ENCODE results near the gene CHST11. TPM values are rescaled to one million over a fixed set of nuclear protein-coding genes. Genes with fewer than 3 reads are reported as not detected.
"Not testable (repeated sequence)": the region's sequence is repeated elsewhere in the genome, so short reads cannot be mapped to it uniquely, and the experiment has no call there.

Gene CHST11
- polyA plus RNA-seq, 5 donors: 8.6 to 17.1 (median 14.4) TPM

GRCh38 chr12:104557488-104558195 is 100.9 kb downstream of the CHST11 start:
- DNase-seq: no peak

DNA sequence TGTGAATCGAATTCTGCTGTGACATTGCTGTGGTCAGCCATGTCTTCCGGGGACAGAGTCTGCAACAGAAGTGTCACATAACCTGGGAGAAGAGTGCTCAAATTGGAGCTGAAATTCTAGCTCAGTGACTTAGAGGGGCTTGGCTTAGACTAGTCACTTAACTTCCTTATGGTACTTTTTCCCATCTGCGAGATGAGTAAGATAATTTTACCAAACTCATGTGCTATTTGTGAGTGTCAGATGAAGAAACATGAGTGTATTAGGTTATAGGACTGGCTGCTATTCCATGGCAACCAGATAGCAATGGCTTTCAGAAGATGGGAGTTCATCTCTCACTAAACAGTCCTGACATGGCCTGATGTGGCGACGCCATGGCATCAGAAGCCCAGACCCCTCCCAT is 104.1 kb downstream of the CHST11 start:
- no peak for DNase-seq

- no peak for DNase-seq
Measured at GRCh38 chr12:104562763-104563162, 106.0 kb downstream of the CHST11 start.

GRCh38 chr12:104564662-104565061 is 107.9 kb downstream of the CHST11 start:
- not testable (repeated sequence) for DNase-seq

- no peak for DNase-seq
Measured at GRCh38 chr12:104565606-104566243, 109.0 kb downstream of the CHST11 start.

DNA sequence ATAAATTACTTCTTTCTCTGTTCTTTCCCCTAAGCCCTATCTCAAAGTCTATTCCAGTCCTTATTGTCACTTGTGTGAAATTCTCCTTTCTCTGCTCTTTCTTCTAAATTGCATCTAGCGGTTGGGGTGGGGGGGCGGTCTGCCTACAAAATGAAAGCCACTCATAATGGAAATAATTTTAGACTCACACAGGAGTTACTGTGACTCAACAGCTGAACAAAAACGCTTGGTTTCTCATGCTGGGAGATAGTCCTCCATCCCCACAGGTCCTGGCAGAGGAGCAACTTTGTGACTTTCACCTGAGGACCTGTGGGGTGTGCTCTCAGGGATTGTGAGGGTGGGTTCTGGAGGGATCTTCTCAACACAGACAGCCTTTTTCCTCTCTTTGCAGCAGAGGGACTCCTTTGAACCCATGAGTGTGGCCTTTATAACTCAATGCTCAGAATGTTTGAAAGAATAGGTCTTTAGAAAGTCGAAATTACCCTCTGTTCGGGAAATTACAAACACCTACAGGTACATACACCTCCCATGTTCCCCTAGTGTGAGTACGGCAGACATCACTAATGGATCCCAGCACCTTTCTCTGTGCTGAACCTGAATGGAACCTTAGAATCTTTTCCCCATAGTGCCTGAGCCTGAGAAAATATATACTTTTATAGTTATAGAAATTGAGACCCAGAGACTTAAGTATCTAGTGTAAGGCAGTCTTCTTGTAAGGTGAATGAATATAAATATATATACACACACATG is 109.7 kb downstream of the CHST11 start:
- DNase-seq: no peak

DNA sequence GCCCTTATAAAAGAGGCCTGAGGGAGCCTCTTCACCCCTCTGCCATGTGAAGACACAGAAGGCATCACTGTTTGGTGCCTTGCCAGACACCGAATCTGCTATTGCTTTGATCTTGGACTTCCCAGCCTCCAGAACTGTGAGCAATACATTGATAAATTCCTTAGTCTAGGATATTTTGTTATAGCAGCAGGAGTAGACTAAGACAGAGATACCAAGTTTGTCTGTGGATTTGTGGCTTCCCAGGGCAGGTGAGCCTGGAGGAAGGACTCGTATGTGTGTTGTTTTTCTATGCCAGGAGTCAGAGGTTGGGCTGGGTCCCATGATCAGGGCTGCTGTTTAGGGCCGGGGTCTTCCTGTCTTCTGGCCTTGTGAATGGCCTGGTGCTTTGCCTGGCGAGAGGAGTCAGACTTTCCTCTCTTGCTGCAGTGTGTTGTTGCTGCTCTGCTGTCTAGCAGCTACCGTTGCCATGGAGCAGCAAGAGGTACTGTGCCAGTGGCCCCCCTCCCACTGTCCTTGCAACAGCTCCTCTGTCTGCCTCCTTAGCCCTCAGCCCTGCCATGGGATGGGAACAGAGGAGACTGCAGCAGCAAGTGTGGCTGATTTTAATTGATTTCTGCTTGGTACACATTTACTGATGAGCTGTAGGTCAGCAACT is 111.2 kb downstream of the CHST11 start:
- DNase-seq: no peak

- no peak for DNase-seq
Measured at GRCh38 chr12:104568487-104568868, 111.7 kb downstream of the CHST11 start.

DNA sequence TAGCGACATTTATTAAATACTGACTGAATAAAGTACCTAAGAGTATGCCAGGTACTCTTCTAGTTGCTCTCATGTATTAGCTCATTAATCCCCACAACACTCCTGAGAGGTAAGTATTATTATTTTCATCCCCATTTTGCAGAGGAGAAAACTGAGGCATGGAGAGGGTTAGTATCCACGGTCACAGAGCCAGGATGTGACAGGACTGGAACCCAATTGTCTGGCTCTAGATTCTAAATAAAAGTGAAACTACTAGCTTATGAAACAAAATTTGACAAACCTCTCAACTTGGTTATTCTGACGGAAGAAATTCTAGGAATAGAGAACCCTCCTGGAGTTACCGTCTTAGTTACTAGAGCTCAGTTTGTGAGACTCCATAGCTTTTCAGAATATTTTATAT is 112.2 kb downstream of the CHST11 start:
- no peak for DNase-seq

GRCh38 chr12:104569346-104570173 is 112.8 kb downstream of the CHST11 start:
- no peak for DNase-seq

DNA sequence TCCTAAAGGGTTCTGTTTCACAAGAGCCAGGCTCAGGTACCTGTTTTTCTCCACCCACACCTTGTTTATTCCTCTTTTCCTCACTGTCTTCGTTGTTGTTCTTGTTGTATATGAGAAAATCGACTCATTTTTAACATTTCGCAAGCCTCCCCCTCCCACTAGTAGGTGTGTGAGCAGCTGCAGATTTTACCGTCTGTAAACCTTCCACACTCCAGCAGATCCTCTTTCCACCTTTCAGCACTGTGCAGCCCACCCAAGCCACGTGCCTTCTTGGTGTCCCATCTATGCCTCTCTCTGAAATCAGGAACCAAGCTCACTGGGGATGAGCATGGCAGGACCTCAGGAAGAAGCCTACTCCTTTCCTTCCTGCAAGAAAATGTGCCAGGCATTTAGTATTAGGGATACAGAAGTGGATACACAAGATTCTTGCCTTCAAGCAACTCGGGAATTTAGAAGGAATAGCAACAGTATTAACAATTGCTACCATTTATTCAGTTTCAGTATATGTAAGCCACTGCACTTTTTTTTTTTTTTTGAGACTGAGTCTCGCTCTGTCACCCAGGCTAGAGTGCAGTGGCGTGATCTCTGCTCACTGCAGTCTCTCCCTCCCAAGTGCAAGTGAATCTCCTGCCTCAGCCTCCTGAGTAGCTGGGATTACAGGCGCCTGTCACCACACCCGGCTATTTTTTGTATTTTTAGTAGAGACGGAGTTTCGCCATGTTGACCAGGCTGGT is 113.6 kb downstream of the CHST11 start:
- DNase-seq: no peak

DNA sequence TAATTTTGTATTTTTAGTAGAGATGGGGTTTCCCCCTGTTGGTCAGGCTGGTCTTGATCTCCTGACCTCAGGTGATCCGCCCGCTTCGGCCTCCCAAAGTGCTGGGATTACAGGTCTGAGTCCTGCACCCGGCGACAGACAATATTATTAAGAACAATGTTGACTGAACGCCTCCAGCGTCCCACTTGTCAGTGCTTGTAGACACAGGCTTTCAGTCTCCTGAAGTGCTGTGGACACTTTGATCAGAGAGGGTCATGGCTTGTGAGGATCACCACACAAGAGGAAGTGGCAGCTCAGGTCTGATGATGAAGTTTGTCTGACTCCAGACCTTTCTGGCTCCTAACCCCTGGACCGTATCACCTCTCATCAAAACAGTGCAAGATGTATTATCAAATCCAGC is 114.6 kb downstream of the CHST11 start:
- DNase-seq: no peak

DNA sequence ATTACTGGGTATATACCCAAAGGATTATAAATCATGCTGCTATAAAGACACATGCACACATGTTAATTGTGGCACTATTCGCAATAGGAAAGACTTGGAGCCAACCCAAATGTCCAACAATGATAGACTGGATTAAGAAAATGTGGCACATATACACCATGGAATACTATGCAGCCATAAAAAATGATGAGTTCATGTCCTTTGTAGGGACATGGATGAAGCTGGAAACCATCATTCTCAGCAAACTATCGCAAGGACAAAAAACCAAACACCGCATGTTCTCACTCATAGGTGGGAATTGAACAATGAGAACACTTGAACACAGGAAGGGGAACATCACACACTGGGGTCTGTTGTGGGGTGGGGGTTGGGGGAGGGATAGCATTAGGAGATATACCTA is 117.6 kb downstream of the CHST11 start:
- not testable (repeated sequence) for DNase-seq

DNA sequence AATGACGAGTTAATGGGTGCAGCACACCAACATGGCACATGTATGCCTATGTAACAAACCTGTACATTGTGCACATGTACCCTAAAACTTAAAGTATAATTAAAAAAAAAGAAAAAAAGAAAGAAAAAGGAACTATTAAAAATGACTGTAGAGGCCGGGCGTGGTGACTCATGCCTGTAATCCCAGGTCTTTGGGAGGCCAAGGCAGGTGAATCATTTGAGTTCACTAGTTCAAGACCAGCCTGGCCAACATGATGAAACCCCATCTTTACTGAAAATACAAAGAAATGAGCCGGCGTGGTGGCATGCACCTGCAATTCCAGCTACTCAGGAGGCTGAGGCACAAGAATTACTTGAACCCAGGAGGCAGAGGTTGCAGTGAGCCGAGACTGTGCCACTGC is 118.0 kb downstream of the CHST11 start:
- not testable (repeated sequence) for DNase-seq

DNA sequence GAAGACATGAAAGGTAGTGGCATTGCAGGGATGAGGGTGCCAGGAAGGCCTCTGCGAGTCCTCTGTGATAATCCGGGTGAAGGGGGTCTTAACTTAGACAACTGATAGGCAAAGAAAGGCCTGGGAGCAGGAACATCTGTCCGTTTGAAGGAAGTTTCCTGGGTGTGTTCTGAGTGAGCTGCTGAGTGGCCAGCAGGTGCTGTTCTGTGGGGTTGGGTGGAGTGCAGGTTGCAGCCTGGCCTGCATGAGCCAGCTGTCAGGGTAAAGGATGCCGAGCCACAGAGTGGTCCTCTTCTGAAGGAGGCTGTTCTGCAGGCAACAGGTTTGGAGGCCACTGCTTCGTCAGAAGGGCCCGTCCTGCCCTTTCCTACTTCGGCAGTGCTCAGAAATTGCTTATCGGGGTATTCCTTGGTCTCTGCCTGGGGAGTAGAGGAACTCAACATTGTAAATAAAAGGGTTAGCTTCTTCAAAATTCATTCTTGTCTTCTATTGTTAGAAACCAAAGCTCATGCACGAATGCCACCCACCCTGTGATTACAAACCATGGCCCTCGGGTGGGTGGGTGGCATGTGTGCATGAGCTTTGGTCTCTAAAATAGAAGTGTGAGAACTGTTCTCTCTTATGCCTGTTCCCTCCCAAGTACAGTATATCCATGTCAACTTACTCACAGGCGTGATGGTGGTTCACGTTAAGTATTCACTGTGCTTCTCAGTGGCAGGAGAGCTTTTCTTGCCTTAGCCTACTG is 118.9 kb downstream of the CHST11 start:
- DNase-seq: no peak

DNA sequence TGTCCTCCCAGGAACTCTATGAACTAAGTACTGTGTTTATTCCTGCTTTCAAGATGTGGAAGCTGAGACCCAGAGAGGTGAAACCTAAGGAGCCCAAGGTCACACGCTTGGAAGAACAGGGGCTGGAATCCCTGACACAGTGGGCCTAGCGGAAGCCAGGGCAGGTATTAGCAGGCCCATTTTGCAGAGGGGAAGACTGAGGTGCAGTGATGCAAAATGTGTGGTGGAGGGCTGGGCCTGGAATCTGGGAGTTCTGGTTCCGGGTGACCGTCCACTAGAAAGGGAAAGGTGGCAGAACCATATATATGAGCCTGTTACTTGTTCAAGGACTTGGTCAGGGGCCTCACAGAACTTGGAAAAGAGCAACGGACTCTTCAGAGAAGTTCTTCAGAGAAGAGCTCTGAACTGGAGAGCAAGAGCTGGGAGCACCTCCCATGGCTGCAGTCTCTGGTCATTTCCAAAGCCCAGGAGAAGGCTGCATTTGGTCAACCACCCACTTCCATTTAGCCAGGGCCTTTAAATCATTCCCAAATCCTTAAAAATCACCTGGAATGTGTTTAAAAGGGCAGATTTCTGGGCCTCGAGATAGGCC is 119.5 kb downstream of the CHST11 start:
- no peak for DNase-seq

DNA sequence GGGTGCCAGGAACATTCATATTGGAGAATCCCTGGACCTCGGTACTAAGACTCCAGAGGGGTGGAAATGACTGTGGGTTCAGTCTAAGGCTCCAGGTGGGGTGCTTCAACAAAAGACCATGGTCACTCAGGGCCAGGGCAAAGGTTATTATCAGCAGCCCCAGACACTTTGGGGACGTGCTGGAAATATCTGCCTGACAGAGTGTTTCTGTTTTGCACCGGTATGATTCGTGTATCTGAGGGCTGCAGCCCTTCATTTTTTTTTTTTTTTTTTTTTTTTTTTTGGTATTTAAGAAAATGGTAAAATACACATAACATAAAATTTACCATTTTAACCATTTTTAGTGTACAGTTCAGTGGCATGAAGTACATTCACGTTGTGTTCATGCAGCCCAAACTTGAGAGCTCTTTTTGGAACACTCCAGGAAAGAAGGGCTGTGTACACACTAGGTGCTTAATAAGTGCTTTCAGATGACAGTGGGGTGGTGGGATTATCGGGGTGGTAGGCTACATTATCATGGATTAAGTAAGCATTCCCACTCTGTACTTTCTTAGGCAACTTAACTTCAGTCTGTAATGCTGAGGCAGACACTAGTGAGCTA is 120.3 kb downstream of the CHST11 start:
- no peak for DNase-seq

- no peak for DNase-seq
Measured at GRCh38 chr12:104577581-104577981, 120.8 kb downstream of the CHST11 start.

- DNase-seq: no peak
Measured at GRCh38 chr12:104578453-104578852, 121.7 kb downstream of the CHST11 start.

All from right lung (tissue), 5 donors.